Fibroblast of lung (primary cell): Measurements from ENCODE around the gene ARAP2. TPM values are rescaled to one million over a fixed set of nuclear protein-coding genes. Genes with fewer than 3 reads are reported as not detected.

Source experiments
- DNase-seq, 2 donors: peaks; one replicate each; pipeline versions ENCODE4 v3.0.0 to v3.0.0-alpha.2; 2010; ENCODE audit warnings: low read depth in 2 of 2
- H2AFZ ChIP-seq: 2 replicates; pipeline ENCODE4 v1.5.1; 2012; ENCODE audit warnings: low read length, control low read depth, inconsistent platforms
- H3K27ac ChIP-seq: 2 replicates; pipeline ENCODE4 v1.5.1; 2011; ENCODE audit warnings: low read length, control low read depth; ENCODE audit not compliant: insufficient read depth
- H3K27me3 ChIP-seq: 2 replicates; pipeline ENCODE4 v1.5.1; 2011; ENCODE audit warnings: mild to moderate bottlenecking, low read length; ENCODE audit not compliant: control insufficient read depth, insufficient read depth
- H3K36me3 ChIP-seq: 2 replicates; pipeline ENCODE4 v1.5.1; 2011; ENCODE audit warnings: low read length; ENCODE audit not compliant: control insufficient read depth, insufficient read depth
- H3K4me1 ChIP-seq: 2 replicates; pipeline ENCODE4 v1.5.1; 2011; ENCODE audit warnings: low read length; ENCODE audit not compliant: control insufficient read depth, insufficient read depth; ENCODE audit errors: extremely low read depth
- H3K4me2 ChIP-seq: 2 replicates; pipeline ENCODE4 v1.5.1; 2011; ENCODE audit warnings: low read length, control low read depth; ENCODE audit not compliant: insufficient read depth; ENCODE audit errors: extremely low read depth
- H3K4me3 ChIP-seq, 4 experiments: fragments of 200-600 bp in 1 of 4; sonication (generic) in 1 of 4; replicated peaks in 1 of 4; 2 replicates each; pipeline ENCODE4 v1.5.1; 2011 to 2016; ENCODE audit warnings: low read length in 4 of 4, low read depth in 3 of 4, mild to moderate bottlenecking in 3 of 4, control low read depth in 2 of 4, inconsistent platforms in 1 of 4, mixed read lengths in 1 of 4; ENCODE audit not compliant: insufficient read depth in 1 of 4; ENCODE audit errors: control extremely low read depth in 1 of 4
- H3K79me2 ChIP-seq: 2 replicates; pipeline ENCODE4 v1.5.1; 2012; ENCODE audit warnings: mild to moderate bottlenecking, low read length, inconsistent platforms; ENCODE audit not compliant: control insufficient read depth, insufficient read depth
- H3K9ac ChIP-seq: 2 replicates; pipeline ENCODE4 v1.5.1; 2011; ENCODE audit warnings: mild to moderate bottlenecking, low read length, control low read depth; ENCODE audit not compliant: insufficient read depth
- H3K9me3 ChIP-seq: 2 replicates; pipeline ENCODE4 v1.5.1; 2012; ENCODE audit warnings: low read depth, low read length; ENCODE audit not compliant: control insufficient read depth, insufficient read depth
- H4K20me1 ChIP-seq: 2 replicates; pipeline ENCODE4 v1.5.1; 2011; ENCODE audit warnings: low read length; ENCODE audit not compliant: control insufficient read depth, insufficient read depth; ENCODE audit errors: extremely low read depth
- EZH2 ChIP-seq: IDR thresholded peaks from 2 replicates; pipeline ENCODE4 v1.5.1; 2012; ENCODE audit warnings: low read length, control low read depth, mild to moderate bottlenecking; ENCODE audit errors: missing control alignments
- polyA plus RNA-seq, 2 donors: library from polyadenylated mRNA; depleted of rRNA in 1 of 2; stranded (reverse) in 1 of 2; unstranded in 1 of 2; fragments of >200 nt; gene quantifications; 2 replicates each; pipeline ENCODE4 v1.2.1, GENCODE V29; 2011 to 2012; ENCODE audit warnings: missing spikeins in 1 of 2
- total RNA-seq: library from RNA; depleted of rRNA; stranded (reverse); fragments of >200 nt; gene quantifications from 2 replicates; pipeline ENCODE4 v1.2.1, GENCODE V29; 2014
- TF ChIP-seq, protein P1 (sequence below), 2 donors: IDR thresholded peaks in 1 of 2; conservative IDR thresholded peaks in 1 of 2; 1 replicate in 1 of 2; 2 replicates in 1 of 2; pipeline ENCODE4 v1.5.1; 2011 to 2012; ENCODE audit warnings: low read length in 2 of 2, control low read depth in 1 of 2, inconsistent platforms in 1 of 2, low read depth in 1 of 2, mild to moderate bottlenecking in 1 of 2

ARAP2 gene
- total and polyA plus RNA-seq, 2 donors (not counting 1 experiment from before 2014, with no cell fraction given) = 0.05 to 3.0 TPM

GRCh38 chr4:36241771-36242170 is 2.5 kb downstream of the ARAP2 start:
- no peak overlapping the region for H3K27ac ChIP-seq
- DNase-seq = peak in 1 of 2 donors; percentile 1
- no peak overlapping the region for H3K4me3 ChIP-seq
- no peak overlapping the region for H2AFZ ChIP-seq
- H3K4me2 ChIP-seq = no peak overlapping the region
- no peaks in the 10 kb centered on the region for H3K36me3 ChIP-seq
- no peaks in the 10 kb centered on the region for H3K79me2 ChIP-seq
- H4K20me1 ChIP-seq = no peaks in the 10 kb centered on the region
- H3K4me1 ChIP-seq = no peaks in the 10 kb centered on the region
- no peaks in the 10 kb centered on the region for H3K27me3 ChIP-seq
- H3K9ac ChIP-seq = no peak overlapping the region
- TF ChIP-seq, protein P1, sequence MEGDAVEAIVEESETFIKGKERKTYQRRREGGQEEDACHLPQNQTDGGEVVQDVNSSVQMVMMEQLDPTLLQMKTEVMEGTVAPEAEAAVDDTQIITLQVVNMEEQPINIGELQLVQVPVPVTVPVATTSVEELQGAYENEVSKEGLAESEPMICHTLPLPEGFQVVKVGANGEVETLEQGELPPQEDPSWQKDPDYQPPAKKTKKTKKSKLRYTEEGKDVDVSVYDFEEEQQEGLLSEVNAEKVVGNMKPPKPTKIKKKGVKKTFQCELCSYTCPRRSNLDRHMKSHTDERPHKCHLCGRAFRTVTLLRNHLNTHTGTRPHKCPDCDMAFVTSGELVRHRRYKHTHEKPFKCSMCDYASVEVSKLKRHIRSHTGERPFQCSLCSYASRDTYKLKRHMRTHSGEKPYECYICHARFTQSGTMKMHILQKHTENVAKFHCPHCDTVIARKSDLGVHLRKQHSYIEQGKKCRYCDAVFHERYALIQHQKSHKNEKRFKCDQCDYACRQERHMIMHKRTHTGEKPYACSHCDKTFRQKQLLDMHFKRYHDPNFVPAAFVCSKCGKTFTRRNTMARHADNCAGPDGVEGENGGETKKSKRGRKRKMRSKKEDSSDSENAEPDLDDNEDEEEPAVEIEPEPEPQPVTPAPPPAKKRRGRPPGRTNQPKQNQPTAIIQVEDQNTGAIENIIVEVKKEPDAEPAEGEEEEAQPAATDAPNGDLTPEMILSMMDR (conservative IDR thresholded peaks at IDR 0.05 in 1 of 2, IDR thresholded peaks at IDR 0.05 in 1 of 2; ENCODE audit: low read depth in 1 of 2, low read length in 2 of 2) = no peak
- TF ChIP-seq EZH2 = no peak
- H3K9me3 ChIP-seq = no peaks in the 10 kb centered on the region

GRCh38 chr4:36237366-36238313 is 6.7 kb downstream of the ARAP2 start:
- no peak overlapping the region for H3K4me2 ChIP-seq
- no peak for DNase-seq
- H3K4me1 ChIP-seq = no peaks in the 10 kb centered on the region
- H3K9me3 ChIP-seq = no peaks in the 10 kb centered on the region
- H3K36me3 ChIP-seq = no peaks in the 10 kb centered on the region
- no peak overlapping the region for H3K27ac ChIP-seq
- no peaks in the 10 kb centered on the region for H3K79me2 ChIP-seq
- no peak overlapping the region for H3K9ac ChIP-seq
- H2AFZ ChIP-seq = no peak overlapping the region
- TF ChIP-seq, protein P1 (conservative IDR thresholded peaks at IDR 0.05 in 1 of 2, IDR thresholded peaks at IDR 0.05 in 1 of 2; ENCODE audit: low read depth in 1 of 2, low read length in 2 of 2) = no peak
- no peak for TF ChIP-seq EZH2
- H4K20me1 ChIP-seq = no peaks in the 10 kb centered on the region
- H3K27me3 ChIP-seq = no peaks in the 10 kb centered on the region
- no peak overlapping the region for H3K4me3 ChIP-seq

DNA sequence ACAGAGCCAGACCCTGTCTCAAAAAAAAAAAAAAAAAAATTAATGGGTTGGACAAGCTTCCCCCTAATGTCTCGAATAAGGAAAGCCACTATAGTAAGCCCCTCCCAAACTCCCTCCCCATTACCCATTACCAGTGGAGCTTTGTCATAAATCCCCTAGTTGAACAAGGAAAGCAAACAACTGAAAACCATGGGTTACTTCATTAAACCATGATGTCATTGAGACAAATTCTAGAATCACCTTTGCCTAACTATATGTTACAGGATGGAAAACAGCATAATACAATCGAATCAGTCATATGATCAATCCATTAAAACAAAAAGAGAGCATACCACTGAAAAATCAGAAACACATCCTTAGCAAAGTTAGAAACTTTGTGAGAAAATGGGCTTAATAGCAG is 8.2 kb downstream of the ARAP2 start:
- DNase-seq = no peak
- no peaks in the 10 kb centered on the region for H3K27me3 ChIP-seq
- TF ChIP-seq, protein P1 (conservative IDR thresholded peaks at IDR 0.05 in 1 of 2, IDR thresholded peaks at IDR 0.05 in 1 of 2; ENCODE audit: low read depth in 1 of 2, low read length in 2 of 2) = no peak
- TF ChIP-seq EZH2 = no peak

More for the DNA sequence above, 8.2 kb downstream of the ARAP2 start:
- no peaks in the 10 kb centered on the region for H3K9me3 ChIP-seq
- no peak overlapping the region for H2AFZ ChIP-seq
- H3K79me2 ChIP-seq = no peaks in the 10 kb centered on the region
- H3K9ac ChIP-seq = no peak overlapping the region
- H3K4me3 ChIP-seq = no peak overlapping the region
- H3K36me3 ChIP-seq = no peaks in the 10 kb centered on the region
- no peaks in the 10 kb centered on the region for H4K20me1 ChIP-seq
- no peaks in the 10 kb centered on the region for H3K4me1 ChIP-seq
- no peak overlapping the region for H3K4me2 ChIP-seq
- no peak overlapping the region for H3K27ac ChIP-seq
